HEK293 (cell line): ENCODE results near the gene ANKUB1.

ENCODE experiments used
- TRIM28 ChIP-seq: IDR thresholded peaks from 2 replicates; pipeline ENCODE4 v1.6.1; 2011; ENCODE audit warnings: low read length, control low read depth, borderline replicate concordance
- YY1 ChIP-seq: fragments of 450-650 bp; formaldehyde crosslinking; IDR thresholded peaks from 2 replicates; pipeline ENCODE4 v1.5.1; 2018; ENCODE audit warnings: missing biosample characterization, missing genetic modification characterization
- ZBTB7A ChIP-seq: fragments of 450-650 bp; formaldehyde crosslinking; IDR thresholded peaks from 2 replicates; pipeline ENCODE4 v1.5.1; 2016; ENCODE audit warnings: low read depth, missing biosample characterization, missing genetic modification characterization
- ZNF175 ChIP-seq: fragments of 450-650 bp; formaldehyde crosslinking; IDR thresholded peaks from 2 replicates; pipeline ENCODE4 v1.5.1; 2016; ENCODE audit warnings: missing biosample characterization, missing genetic modification characterization
- ZNF239 ChIP-seq: fragments of 450-650 bp; formaldehyde crosslinking; IDR thresholded peaks from 2 replicates; pipeline ENCODE4 v1.5.1; 2016; ENCODE audit warnings: missing biosample characterization, missing genetic modification characterization
- ZNF274 ChIP-seq, 2 experiments: fragments of 200-500 bp in 1 of 2; fragments of 450-650 bp in 1 of 2; sonication (Bioruptor generic) in 1 of 2; formaldehyde crosslinking in 1 of 2; IDR thresholded peaks; 2 replicates each; pipeline versions ENCODE4 v1.5.1 to v1.6.1; 2014 to 2016; ENCODE audit warnings: borderline replicate concordance in 1 of 2, inconsistent platforms in 1 of 2, low read length in 1 of 2, missing biosample characterization in 1 of 2, missing genetic modification characterization in 1 of 2
- ZNF280D ChIP-seq: fragments of 450-650 bp; formaldehyde crosslinking; IDR thresholded peaks from 2 replicates; pipeline ENCODE4 v1.5.1; 2016; ENCODE audit warnings: missing biosample characterization, missing genetic modification characterization
- ZNF335 ChIP-seq: fragments of 450-650 bp; formaldehyde crosslinking; conservative IDR thresholded peaks from 2 replicates; pipeline ENCODE4 v1.5.1; 2016; ENCODE audit warnings: missing biosample characterization, missing genetic modification characterization
- ZNF629 ChIP-seq: fragments of 450-650 bp; formaldehyde crosslinking; IDR thresholded peaks from 2 replicates; pipeline ENCODE4 v1.5.1; 2017; ENCODE audit warnings: missing biosample characterization, missing genetic modification characterization
- ZNF792 ChIP-seq: fragments of 450-650 bp; formaldehyde crosslinking; IDR thresholded peaks from 2 replicates; pipeline ENCODE4 v1.5.1; 2016; ENCODE audit warnings: missing biosample characterization, missing genetic modification characterization
- TF ChIP-seq, protein P1 (sequence below): fragments of 450-650 bp; IDR thresholded peaks from 2 replicates; pipeline ENCODE4 v1.5.1; 2018; ENCODE audit warnings: missing biosample characterization, missing genetic modification characterization
- TF ChIP-seq, protein P2 (sequence below): fragments of 450-650 bp; formaldehyde crosslinking; IDR thresholded peaks from 2 replicates; pipeline ENCODE4 v1.5.1; 2016; ENCODE audit warnings: missing biosample characterization, missing genetic modification characterization
- TF ChIP-seq, protein P3 (sequence below): fragments of 450-650 bp; formaldehyde crosslinking; IDR thresholded peaks from 2 replicates; pipeline ENCODE4 v1.5.1; 2016; ENCODE audit warnings: missing biosample characterization, missing genetic modification characterization
- TF ChIP-seq, protein P4 (sequence below): fragments of 450-650 bp; formaldehyde crosslinking; conservative IDR thresholded peaks from 2 replicates; pipeline ENCODE4 v1.5.1; 2016; ENCODE audit warnings: low read depth, missing biosample characterization, missing genetic modification characterization

DNA sequence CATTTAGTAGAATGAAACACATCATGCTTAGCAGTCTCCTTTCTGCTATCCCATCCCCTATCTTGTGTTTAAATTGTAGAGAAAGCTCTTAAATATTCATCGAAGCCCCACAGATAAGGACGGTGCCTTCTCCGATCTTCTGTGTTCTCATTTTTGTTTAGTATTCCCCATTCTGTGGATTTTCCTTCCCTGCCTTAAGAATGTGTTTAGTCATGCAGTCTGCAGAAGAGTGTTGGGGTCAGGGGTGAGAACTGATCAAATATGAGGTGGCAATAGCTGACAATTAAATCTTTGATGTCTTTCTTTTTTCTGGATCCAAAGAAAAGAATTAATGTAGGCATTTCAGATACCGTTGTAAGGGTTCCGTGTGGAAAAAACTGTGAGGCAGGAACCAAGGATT lies 9.3 kb upstream of the ANKUB1 start:
- TF ChIP-seq, protein P1, sequence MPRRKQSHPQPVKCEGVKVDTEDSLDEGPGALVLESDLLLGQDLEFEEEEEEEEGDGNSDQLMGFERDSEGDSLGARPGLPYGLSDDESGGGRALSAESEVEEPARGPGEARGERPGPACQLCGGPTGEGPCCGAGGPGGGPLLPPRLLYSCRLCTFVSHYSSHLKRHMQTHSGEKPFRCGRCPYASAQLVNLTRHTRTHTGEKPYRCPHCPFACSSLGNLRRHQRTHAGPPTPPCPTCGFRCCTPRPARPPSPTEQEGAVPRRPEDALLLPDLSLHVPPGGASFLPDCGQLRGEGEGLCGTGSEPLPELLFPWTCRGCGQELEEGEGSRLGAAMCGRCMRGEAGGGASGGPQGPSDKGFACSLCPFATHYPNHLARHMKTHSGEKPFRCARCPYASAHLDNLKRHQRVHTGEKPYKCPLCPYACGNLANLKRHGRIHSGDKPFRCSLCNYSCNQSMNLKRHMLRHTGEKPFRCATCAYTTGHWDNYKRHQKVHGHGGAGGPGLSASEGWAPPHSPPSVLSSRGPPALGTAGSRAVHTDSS (tag by site-specific recombination): no peak
- TF ChIP-seq, protein P2, sequence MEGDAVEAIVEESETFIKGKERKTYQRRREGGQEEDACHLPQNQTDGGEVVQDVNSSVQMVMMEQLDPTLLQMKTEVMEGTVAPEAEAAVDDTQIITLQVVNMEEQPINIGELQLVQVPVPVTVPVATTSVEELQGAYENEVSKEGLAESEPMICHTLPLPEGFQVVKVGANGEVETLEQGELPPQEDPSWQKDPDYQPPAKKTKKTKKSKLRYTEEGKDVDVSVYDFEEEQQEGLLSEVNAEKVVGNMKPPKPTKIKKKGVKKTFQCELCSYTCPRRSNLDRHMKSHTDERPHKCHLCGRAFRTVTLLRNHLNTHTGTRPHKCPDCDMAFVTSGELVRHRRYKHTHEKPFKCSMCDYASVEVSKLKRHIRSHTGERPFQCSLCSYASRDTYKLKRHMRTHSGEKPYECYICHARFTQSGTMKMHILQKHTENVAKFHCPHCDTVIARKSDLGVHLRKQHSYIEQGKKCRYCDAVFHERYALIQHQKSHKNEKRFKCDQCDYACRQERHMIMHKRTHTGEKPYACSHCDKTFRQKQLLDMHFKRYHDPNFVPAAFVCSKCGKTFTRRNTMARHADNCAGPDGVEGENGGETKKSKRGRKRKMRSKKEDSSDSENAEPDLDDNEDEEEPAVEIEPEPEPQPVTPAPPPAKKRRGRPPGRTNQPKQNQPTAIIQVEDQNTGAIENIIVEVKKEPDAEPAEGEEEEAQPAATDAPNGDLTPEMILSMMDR (tag by site-specific recombination): no peak
- TF ChIP-seq ZNF175 (tag by site-specific recombination): no peak
- TF ChIP-seq, protein P3, sequence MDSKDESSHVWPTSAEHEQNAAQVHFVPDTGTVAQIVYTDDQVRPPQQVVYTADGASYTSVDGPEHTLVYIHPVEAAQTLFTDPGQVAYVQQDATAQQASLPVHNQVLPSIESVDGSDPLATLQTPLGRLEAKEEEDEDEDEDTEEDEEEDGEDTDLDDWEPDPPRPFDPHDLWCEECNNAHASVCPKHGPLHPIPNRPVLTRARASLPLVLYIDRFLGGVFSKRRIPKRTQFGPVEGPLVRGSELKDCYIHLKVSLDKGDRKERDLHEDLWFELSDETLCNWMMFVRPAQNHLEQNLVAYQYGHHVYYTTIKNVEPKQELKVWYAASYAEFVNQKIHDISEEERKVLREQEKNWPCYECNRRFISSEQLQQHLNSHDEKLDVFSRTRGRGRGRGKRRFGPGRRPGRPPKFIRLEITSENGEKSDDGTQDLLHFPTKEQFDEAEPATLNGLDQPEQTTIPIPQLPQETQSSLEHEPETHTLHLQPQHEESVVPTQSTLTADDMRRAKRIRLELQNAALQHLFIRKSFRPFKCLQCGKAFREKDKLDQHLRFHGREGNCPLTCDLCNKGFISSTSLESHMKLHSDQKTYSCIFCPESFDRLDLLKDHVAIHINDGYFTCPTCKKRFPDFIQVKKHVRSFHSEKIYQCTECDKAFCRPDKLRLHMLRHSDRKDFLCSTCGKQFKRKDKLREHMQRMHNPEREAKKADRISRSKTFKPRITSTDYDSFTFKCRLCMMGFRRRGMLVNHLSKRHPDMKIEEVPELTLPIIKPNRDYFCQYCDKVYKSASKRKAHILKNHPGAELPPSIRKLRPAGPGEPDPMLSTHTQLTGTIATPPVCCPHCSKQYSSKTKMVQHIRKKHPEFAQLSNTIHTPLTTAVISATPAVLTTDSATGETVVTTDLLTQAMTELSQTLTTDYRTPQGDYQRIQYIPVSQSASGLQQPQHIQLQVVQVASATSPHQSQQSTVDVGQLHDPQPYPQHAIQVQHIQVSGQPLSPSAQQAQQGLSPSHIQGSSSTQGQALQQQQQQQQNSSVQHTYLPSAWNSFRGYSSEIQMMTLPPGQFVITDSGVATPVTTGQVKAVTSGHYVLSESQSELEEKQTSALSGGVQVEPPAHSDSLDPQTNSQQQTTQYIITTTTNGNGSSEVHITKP (tag by site-specific recombination): no peak
- no peak for TF ChIP-seq ZNF239 (tag by site-specific recombination)
- no peak for TF ChIP-seq ZNF335
- no peak for TF ChIP-seq TRIM28
- TF ChIP-seq, protein P4, sequence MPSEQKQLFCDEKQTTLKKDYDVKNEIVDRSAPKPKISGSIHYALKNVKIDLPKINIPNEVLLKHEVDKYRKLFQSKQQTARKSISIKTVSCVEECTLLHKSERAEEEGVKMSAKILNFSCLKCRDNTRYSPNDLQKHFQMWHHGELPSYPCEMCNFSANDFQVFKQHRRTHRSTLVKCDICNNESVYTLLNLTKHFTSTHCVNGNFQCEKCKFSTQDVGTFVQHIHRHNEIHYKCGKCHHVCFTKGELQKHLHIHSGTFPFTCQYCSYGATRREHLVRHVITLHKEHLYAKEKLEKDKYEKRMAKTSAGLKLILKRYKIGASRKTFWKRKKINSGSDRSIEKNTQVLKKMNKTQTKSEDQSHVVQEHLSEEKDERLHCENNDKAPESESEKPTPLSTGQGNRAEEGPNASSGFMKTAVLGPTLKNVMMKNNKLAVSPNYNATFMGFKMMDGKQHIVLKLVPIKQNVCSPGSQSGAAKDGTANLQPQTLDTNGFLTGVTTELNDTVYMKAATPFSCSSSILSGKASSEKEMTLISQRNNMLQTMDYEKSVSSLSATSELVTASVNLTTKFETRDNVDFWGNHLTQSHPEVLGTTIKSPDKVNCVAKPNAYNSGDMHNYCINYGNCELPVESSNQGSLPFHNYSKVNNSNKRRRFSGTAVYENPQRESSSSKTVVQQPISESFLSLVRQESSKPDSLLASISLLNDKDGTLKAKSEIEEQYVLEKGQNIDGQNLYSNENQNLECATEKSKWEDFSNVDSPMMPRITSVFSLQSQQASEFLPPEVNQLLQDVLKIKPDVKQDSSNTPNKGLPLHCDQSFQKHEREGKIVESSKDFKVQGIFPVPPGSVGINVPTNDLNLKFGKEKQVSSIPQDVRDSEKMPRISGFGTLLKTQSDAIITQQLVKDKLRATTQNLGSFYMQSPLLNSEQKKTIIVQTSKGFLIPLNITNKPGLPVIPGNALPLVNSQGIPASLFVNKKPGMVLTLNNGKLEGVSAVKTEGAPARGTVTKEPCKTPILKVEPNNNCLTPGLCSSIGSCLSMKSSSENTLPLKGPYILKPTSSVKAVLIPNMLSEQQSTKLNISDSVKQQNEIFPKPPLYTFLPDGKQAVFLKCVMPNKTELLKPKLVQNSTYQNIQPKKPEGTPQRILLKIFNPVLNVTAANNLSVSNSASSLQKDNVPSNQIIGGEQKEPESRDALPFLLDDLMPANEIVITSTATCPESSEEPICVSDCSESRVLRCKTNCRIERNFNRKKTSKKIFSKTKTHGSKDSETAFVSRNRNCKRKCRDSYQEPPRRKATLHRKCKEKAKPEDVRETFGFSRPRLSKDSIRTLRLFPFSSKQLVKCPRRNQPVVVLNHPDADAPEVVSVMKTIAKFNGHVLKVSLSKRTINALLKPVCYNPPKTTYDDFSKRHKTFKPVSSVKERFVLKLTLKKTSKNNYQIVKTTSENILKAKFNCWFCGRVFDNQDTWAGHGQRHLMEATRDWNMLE (tag by site-specific recombination): no peak
- TF ChIP-seq ZNF629: no peak
- TF ChIP-seq ZNF274 (IDR thresholded peaks at IDR 0.05; ENCODE audit: low read length): no peak
- no peak for TF ChIP-seq ZNF274 (tag by site-specific recombination; IDR thresholded peaks at IDR 0.05; ENCODE audit: borderline replicate concordance)
- TF ChIP-seq ZNF792 (tag by site-specific recombination): no peak
- no peak for TF ChIP-seq YY1 (tag by site-specific recombination)
- TF ChIP-seq ZNF280D (tag by site-specific recombination): no peak
- no peak for TF ChIP-seq ZBTB7A (tag by site-specific recombination)
